ENCODE data around the gene AGPAT1. TPM values are rescaled to one million over a fixed set of nuclear protein-coding genes. Genes with fewer than 3 reads are reported as not detected.

Gene AGPAT1
- total and polyA plus RNA-seq, 2 of the 13 experiments (the other 11 are each of a cell fraction or from before 2014, with no cell fraction given): 51.3 to 139 TPM

- TF ChIP-seq ZNF772 (CRISPR knock-in tag; IDR thresholded peaks at IDR 0.05): peak; percentile 74
- TF ChIP-seq ZNF446 (CRISPR knock-in tag; IDR thresholded peaks at IDR 0.05): no peak
- no peak for TF ChIP-seq HINFP (CRISPR knock-in tag; IDR thresholded peaks at IDR 0.05; ENCODE audit: low read depth)
- TF ChIP-seq KLF11 (CRISPR knock-in tag; IDR thresholded peaks at IDR 0.05): no peak
- no peak for TF ChIP-seq TFDP1 (CRISPR knock-in tag; IDR thresholded peaks at IDR 0.05; ENCODE audit: borderline replicate concordance)
- TF ChIP-seq BHLHE40 (IDR thresholded peaks at IDR 0.05; ENCODE audit: low read length): no peak
- TF ChIP-seq STAG1 (CRISPR knock-in tag; IDR thresholded peaks at IDR 0.05): no peak
- no peak for TF ChIP-seq ZBTB4 (CRISPR knock-in tag; IDR thresholded peaks at IDR 0.05; ENCODE audit: borderline replicate concordance)
- TF ChIP-seq POLR2A (IDR thresholded peaks at IDR 0.05; ENCODE audit: insufficient read depth in 1 of 2, low read depth in 2 of 2, low read length in 2 of 2): peak in 1 of 2 experiments; percentile 45; a peak in 1 of 4 replicates
- TF ChIP-seq KMT2A (CRISPR knock-in tag; IDR thresholded peaks at IDR 0.05): no peak; the same call in 1 of the 2 replicates
- no peak for TF ChIP-seq JUN (CRISPR knock-in tag; IDR thresholded peaks at IDR 0.05)
- TF ChIP-seq ETS1 (CRISPR knock-in tag; IDR thresholded peaks at IDR 0.05): no peak
- no peak for TF ChIP-seq PHF21A (CRISPR knock-in tag; IDR thresholded peaks at IDR 0.05)
- TF ChIP-seq CHD4 (IDR thresholded peaks at IDR 0.05; ENCODE audit: borderline replicate concordance, low read length): no peak
- TF ChIP-seq ATRX (CRISPR knock-in tag; IDR thresholded peaks at IDR 0.05; ENCODE audit: borderline replicate concordance): no peak
- peak; percentile 74 for TF ChIP-seq ZFY (CRISPR knock-in tag; IDR thresholded peaks at IDR 0.05)
- no peak for TF ChIP-seq RFXANK (CRISPR knock-in tag; IDR thresholded peaks at IDR 0.05)
- TF ChIP-seq JUND (CRISPR knock-in tag; IDR thresholded peaks at IDR 0.05): no peak
- TF ChIP-seq YEATS2 (CRISPR knock-in tag; IDR thresholded peaks at IDR 0.05; ENCODE audit: borderline replicate concordance): peak; percentile 54; the same call in 1 of the 2 replicates
These were observed 14.4 kb upstream of the AGPAT1 start, which contains the start of gene PBX2 (continued) for GRCh38 chr6:32190054-32190851.
